ENCODE measurements around the gene MYRF. TPM values are rescaled to one million over a fixed set of nuclear protein-coding genes. Genes with fewer than 3 reads are reported as not detected.

MYRF gene
- total RNA-seq, 1 donor from 2014 or later = 62.1 TPM

DNA sequence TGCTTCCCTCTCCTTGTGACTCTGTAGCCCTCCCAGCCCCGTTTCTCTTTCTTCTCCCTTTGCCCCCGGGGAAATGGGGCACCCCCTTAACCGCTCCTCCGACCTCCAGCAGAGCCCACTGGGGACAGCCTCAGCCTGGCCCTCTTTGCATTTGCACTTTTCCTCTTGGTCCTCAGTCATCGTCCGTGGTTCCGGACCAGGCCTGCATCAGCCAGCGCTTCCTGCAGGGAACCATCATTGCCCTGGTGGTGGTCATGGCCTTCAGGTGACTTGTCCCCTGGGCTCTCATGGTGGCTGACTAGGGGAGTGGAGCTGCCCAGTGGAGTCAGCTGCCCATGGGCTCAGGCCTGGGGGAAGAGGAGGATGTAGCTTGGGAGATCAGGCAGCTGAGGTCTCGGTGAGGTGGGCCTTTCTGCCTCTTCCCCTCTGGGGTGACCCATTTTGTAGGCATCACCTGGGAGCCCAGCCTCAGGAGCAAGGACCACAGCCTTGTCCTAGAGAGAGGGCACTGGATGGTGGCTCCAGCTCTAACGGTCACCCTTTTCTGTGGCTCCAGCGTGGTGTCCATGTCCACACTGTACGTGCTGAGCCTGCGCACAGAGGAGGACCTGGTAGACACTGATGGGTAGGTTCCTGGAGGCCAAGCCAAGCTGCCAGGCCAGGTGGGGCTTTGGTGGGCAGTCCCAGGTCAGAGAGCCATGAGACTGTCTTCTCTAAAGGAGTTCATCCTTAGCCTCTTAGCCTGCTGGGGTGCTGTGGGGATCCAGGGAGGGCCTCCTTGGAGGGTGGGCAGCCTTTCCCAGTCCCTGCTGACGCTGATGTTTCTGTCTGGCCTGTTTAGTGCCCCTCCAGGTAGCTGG lies 27.5 kb downstream of the MYRF start:
- TF ChIP-seq, protein P1, sequence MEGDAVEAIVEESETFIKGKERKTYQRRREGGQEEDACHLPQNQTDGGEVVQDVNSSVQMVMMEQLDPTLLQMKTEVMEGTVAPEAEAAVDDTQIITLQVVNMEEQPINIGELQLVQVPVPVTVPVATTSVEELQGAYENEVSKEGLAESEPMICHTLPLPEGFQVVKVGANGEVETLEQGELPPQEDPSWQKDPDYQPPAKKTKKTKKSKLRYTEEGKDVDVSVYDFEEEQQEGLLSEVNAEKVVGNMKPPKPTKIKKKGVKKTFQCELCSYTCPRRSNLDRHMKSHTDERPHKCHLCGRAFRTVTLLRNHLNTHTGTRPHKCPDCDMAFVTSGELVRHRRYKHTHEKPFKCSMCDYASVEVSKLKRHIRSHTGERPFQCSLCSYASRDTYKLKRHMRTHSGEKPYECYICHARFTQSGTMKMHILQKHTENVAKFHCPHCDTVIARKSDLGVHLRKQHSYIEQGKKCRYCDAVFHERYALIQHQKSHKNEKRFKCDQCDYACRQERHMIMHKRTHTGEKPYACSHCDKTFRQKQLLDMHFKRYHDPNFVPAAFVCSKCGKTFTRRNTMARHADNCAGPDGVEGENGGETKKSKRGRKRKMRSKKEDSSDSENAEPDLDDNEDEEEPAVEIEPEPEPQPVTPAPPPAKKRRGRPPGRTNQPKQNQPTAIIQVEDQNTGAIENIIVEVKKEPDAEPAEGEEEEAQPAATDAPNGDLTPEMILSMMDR (conservative IDR thresholded peaks at IDR 0.05) = no peak
- H3K9me3 Mint-ChIP-seq = no peaks in the 10 kb centered on the region
- H3K27me3 Mint-ChIP-seq = no peaks in the 10 kb centered on the region
- peaks cover 8% of the 10 kb centered on the region for H3K36me3 Mint-ChIP-seq
- H3K4me1 Mint-ChIP-seq (ENCODE audit: unreplicated experiment) = peaks cover 17% of the 10 kb centered on the region
- no peak for DNase-seq (ENCODE audit: extremely low spot score, unreplicated experiment)
- H3K4me3 Mint-ChIP-seq = no peak overlapping the region
- H3K27ac Mint-ChIP-seq = no peak overlapping the region

DNA sequence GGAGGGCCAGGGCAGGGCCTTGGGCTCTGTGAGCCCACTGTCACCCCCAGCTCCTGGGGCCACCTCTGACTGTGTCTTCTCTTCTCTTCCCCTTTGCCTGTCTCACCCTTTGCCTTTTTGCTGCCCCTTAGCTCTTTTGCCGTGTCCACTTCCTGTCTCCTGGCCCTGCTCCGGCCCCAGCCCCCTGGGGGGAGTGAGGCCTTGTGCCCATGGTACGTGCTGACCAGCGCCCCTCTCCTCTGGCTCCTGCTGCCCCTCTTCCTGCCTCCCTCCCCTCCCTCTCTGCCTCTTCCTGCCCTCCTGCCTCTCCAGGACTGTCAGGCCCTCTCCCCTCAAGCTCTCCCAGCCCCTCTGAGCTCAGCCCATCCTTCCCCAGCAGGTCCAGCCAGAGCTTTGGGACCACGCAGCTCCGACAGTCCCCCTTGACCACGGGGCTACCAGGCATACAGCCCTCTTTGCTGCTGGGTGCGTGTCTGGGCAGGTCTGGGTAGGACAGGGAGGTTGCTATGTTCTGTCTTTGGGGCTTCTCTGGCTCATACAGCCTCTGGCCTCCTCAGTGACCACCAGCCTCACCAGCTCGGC lies 28.2 kb downstream of the MYRF start:
- Mint-ChIP-seq H3K27ac (no peak overlapping the region), H3K4me3 (no peak overlapping the region), H3K4me1 (ENCODE audit: unreplicated experiment) (peaks cover 10% of the 10 kb centered on the region), H3K36me3 (peaks cover 9% of the 10 kb centered on the region), H3K9me3 (no peaks in the 10 kb centered on the region), H3K27me3 (no peaks in the 10 kb centered on the region)
- DNase-seq (ENCODE audit: extremely low spot score, unreplicated experiment) = no peak
- TF ChIP-seq, protein P1 (conservative IDR thresholded peaks at IDR 0.05) = no peak

DNA sequence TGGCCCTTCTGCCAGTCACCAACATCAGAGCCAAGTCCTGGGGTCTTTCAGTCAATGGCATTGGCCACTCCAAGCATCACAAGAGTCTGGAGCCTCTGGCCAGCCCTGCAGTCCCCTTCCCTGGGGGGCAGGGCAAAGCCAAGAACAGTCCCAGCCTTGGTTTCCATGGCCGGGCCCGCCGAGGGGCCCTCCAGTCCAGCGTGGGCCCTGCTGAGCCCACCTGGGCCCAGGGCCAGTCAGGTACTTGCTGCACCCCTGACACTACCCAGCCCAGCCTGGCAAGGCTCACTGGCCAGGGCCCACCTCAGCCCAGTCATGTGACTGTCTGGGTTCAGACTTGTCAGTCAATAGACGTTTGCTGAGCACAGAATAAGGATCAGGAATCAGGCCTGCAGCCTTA lies 29.1 kb downstream of the MYRF start:
- no peaks in the 10 kb centered on the region for H3K9me3 Mint-ChIP-seq
- H3K27me3 Mint-ChIP-seq = no peaks in the 10 kb centered on the region
- peaks cover 10% of the 10 kb centered on the region for H3K4me1 Mint-ChIP-seq (ENCODE audit: unreplicated experiment)
- H3K4me3 Mint-ChIP-seq = no peak overlapping the region
- no peak overlapping the region for H3K27ac Mint-ChIP-seq
- no peak for DNase-seq (ENCODE audit: extremely low spot score, unreplicated experiment)
- peaks cover 9% of the 10 kb centered on the region for H3K36me3 Mint-ChIP-seq
- TF ChIP-seq, protein P1 (conservative IDR thresholded peaks at IDR 0.05) = no peak

DNA sequence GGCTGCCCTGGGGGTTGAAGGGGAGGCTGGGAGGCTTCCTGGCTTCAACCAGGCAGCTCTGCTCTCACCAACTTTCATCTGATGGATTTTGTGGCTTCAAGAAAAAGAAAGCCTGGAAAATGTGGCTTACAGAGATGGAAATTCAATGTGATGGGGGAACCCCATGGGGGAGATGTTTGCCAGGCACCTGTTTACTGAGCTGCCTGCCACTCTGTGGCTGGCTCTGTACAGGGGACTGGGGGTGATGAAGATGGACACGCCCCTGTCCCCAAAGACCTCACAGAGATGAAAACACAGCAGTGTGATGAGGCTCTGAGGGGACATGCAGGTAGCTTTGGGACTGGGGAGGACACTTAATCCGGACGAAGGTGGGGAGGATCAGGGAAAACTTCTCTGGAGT lies 29.9 kb downstream of the MYRF start:
- Mint-ChIP-seq H3K4me3 (no peak overlapping the region), H3K36me3 (peaks cover 9% of the 10 kb centered on the region), H3K4me1 (ENCODE audit: unreplicated experiment) (peaks cover 10% of the 10 kb centered on the region), H3K9me3 (no peaks in the 10 kb centered on the region), H3K27ac (peak overlapping the region; percentile 50), H3K27me3 (no peaks in the 10 kb centered on the region)
- TF ChIP-seq, protein P1 (conservative IDR thresholded peaks at IDR 0.05) = no peak
- no peak for DNase-seq (ENCODE audit: extremely low spot score, unreplicated experiment)

DNA sequence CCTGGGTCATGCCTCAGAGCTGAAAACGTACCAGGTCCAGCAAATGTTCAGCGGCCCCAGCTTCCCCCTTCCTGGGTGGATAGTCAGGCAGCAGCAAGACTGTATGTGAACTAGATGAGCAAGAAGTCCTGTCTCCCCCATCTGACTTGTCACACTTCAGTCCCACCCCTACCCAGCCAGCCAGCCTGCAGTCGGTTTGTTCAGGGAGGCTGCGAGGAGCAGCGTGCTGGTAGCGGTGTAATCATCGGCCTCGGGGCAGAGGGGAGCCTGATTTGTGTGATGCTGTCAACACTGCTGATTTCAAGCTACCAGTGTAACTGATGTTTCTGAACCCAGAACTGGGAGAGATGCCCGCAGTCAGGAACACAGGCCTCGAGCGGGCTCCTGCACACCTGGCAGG lies 30.4 kb downstream of the MYRF start:
- TF ChIP-seq, protein P1 (conservative IDR thresholded peaks at IDR 0.05) = no peak
- H3K27ac Mint-ChIP-seq = peak overlapping the region; percentile 50
- H3K9me3 Mint-ChIP-seq = no peaks in the 10 kb centered on the region
- no peak overlapping the region for H3K4me3 Mint-ChIP-seq
- no peak for DNase-seq (ENCODE audit: extremely low spot score, unreplicated experiment)
- no peaks in the 10 kb centered on the region for H3K27me3 Mint-ChIP-seq
- peaks cover 10% of the 10 kb centered on the region for H3K4me1 Mint-ChIP-seq (ENCODE audit: unreplicated experiment)
- H3K36me3 Mint-ChIP-seq = peaks cover 8% of the 10 kb centered on the region

Data from type B pancreatic cell (in vitro differentiated cells).